GM19463 (cell line): ENCODE results near the gene TIMP4.

ENCODE experiments used
- ATAC-seq: cut with Tn5 transposase; IDR thresholded peaks from one replicate; pipeline ENCODE4 v1.9.1; 2021; ENCODE audit warnings: mild to moderate bottlenecking, moderate library complexity; ENCODE audit not compliant: unreplicated experiment

The TIMP4 gene

GRCh38 chr3:12186046-12186445 lies 27.3 kb upstream of the TIMP4 start:
- no peak for ATAC-seq

- ATAC-seq: no peak
Observed at GRCh38 chr3:12185172-12185710, 26.5 kb upstream of the TIMP4 start.

- ATAC-seq: no peak
Observed at GRCh38 chr3:12184541-12184940, 25.8 kb upstream of the TIMP4 start.

- no peak for ATAC-seq
Observed at GRCh38 chr3:12182687-12183441, 24.2 kb upstream of the TIMP4 start.

- no peak for ATAC-seq
Observed at GRCh38 chr3:12181806-12182205, 23.1 kb upstream of the TIMP4 start.

GRCh38 chr3:12181301-12181700 lies 22.6 kb upstream of the TIMP4 start:
- ATAC-seq: no peak

- ATAC-seq: no peak
Observed at GRCh38 chr3:12180631-12181030, 21.9 kb upstream of the TIMP4 start.

GRCh38 chr3:12180218-12180617 lies 21.5 kb upstream of the TIMP4 start:
- ATAC-seq: no peak

GRCh38 chr3:12179441-12179840 lies 20.7 kb upstream of the TIMP4 start:
- ATAC-seq: no peak

GRCh38 chr3:12178091-12178820 lies 19.5 kb upstream of the TIMP4 start:
- no peak for ATAC-seq

GRCh38 chr3:12177126-12177525 lies 18.4 kb upstream of the TIMP4 start:
- ATAC-seq: no peak

- ATAC-seq: peak; percentile 73
Observed at GRCh38 chr3:12175844-12176453, 17.2 kb upstream of the TIMP4 start.

- ATAC-seq: no peak
Observed at GRCh38 chr3:12175137-12175593, 16.5 kb upstream of the TIMP4 start.

- no peak for ATAC-seq
Observed at GRCh38 chr3:12170207-12170606, 11.5 kb upstream of the TIMP4 start.

GRCh38 chr3:12165909-12166308 lies 7.2 kb upstream of the TIMP4 start:
- ATAC-seq: no peak

GRCh38 chr3:12159227-12159601 lies 502 bp upstream of the TIMP4 start:
- ATAC-seq: no peak

GRCh38 chr3:12157026-12157425 lies 1.7 kb downstream of the TIMP4 start:
- no peak for ATAC-seq

- ATAC-seq: no peak
Observed at GRCh38 chr3:12155828-12156227, 2.9 kb downstream of the TIMP4 start.

GRCh38 chr3:12155264-12155663 lies 3.4 kb downstream of the TIMP4 start:
- ATAC-seq: no peak

GRCh38 chr3:12154151-12154550 lies 4.6 kb downstream of the TIMP4 start:
- no peak for ATAC-seq

- no peak for ATAC-seq
Observed at GRCh38 chr3:12150112-12150511, 8.6 kb downstream of the TIMP4 start.

GRCh38 chr3:12149029-12149428 lies 9.7 kb downstream of the TIMP4 start:
- no peak for ATAC-seq
